ENCODE results near the gene CFAP47.
A peak's percentile ranks its signal among the peaks of the same experiment; 100 is the strongest.
"Not testable (repeated sequence)": the region's sequence is repeated elsewhere in the genome, so short reads cannot be mapped to it uniquely, and the experiment has no call there.

The CFAP47 gene

GRCh38 chrX:35919536-35920309 is at the start of gene CFAP47:
CFAP47 (plus strand) TSS chrX:35919734; CDS start chrX:35919800, 66 bp downstream.
- Histone ChIP-seq H3K36me3 (ENCODE audit: control insufficient read depth, low read depth, low read length) (no peaks in the 10 kb centered on the region), H3K9me3 (ENCODE audit: control insufficient read depth, low read depth, low read length) (peaks cover 17% of the 10 kb centered on the region), H3K9ac (ENCODE audit: low read length) (no peak within 1 kb of the TSS), H3K27me3 (ENCODE audit: control insufficient read depth, insufficient read depth, low read length) (peaks cover 5% of the 10 kb centered on the region), H3K27ac (ENCODE audit: low read length) (no peak within 1 kb of the TSS), H3K4me3 (ENCODE audit: low read length) (peak within 1 kb of the TSS; percentile 73), H3K4me1 (ENCODE audit: control insufficient read depth, low read depth, low read length) (no peaks in the 10 kb centered on the region)

GRCh38 chrX:35880601-35881000 is 38.9 kb upstream of the CFAP47 start:
- Histone ChIP-seq H3K9ac (ENCODE audit: low read length) (no peak overlapping the region), H3K36me3 (ENCODE audit: control insufficient read depth, low read depth, low read length) (no peaks in the 10 kb centered on the region), H3K4me3 (ENCODE audit: low read length) (no peak overlapping the region), H3K27ac (ENCODE audit: low read length) (no peak overlapping the region), H3K4me1 (ENCODE audit: control insufficient read depth, low read depth, low read length) (no peaks in the 10 kb centered on the region), H3K27me3 (ENCODE audit: control insufficient read depth, insufficient read depth, low read length) (no peaks in the 10 kb centered on the region), H3K9me3 (ENCODE audit: control insufficient read depth, low read depth, low read length) (peaks cover 14% of the 10 kb centered on the region)

- H3K36me3 ChIP-seq (ENCODE audit: control insufficient read depth, low read depth, low read length), result no peaks in the 10 kb centered on the region
- H3K9ac ChIP-seq (ENCODE audit: low read length), result no peak overlapping the region
- no peaks in the 10 kb centered on the region for H3K27me3 ChIP-seq (ENCODE audit: control insufficient read depth, insufficient read depth, low read length)
- peaks cover 23% of the 10 kb centered on the region for H3K9me3 ChIP-seq (ENCODE audit: control insufficient read depth, low read depth, low read length)
- H3K4me3 ChIP-seq (ENCODE audit: low read length), result no peak overlapping the region
- no peak overlapping the region for H3K27ac ChIP-seq (ENCODE audit: low read length)
- no peaks in the 10 kb centered on the region for H3K4me1 ChIP-seq (ENCODE audit: control insufficient read depth, low read depth, low read length)
Measured at GRCh38 chrX:35886135-35886534, 33.4 kb upstream of the CFAP47 start.

- H3K4me1 ChIP-seq (ENCODE audit: control insufficient read depth, low read depth, low read length), result no peaks in the 10 kb centered on the region
- no peak overlapping the region for H3K4me3 ChIP-seq (ENCODE audit: low read length)
- no peak overlapping the region for H3K27ac ChIP-seq (ENCODE audit: low read length)
- H3K9me3 ChIP-seq (ENCODE audit: control insufficient read depth, low read depth, low read length), result peaks cover 23% of the 10 kb centered on the region
- no peaks in the 10 kb centered on the region for H3K27me3 ChIP-seq (ENCODE audit: control insufficient read depth, insufficient read depth, low read length)
- no peaks in the 10 kb centered on the region for H3K36me3 ChIP-seq (ENCODE audit: control insufficient read depth, low read depth, low read length)
- no peak overlapping the region for H3K9ac ChIP-seq (ENCODE audit: low read length)
Measured at GRCh38 chrX:35890699-35891098, 28.8 kb upstream of the CFAP47 start.

- not testable (repeated sequence) for H3K36me3 ChIP-seq (ENCODE audit: control insufficient read depth, low read depth, low read length); H3K27ac ChIP-seq (ENCODE audit: low read length); H3K9ac ChIP-seq (ENCODE audit: low read length); H3K4me3 ChIP-seq (ENCODE audit: low read length); H3K27me3 ChIP-seq (ENCODE audit: control insufficient read depth, insufficient read depth, low read length); H3K4me1 ChIP-seq (ENCODE audit: control insufficient read depth, low read depth, low read length)
- peaks cover 26% of the 10 kb centered on the region for H3K9me3 ChIP-seq (ENCODE audit: control insufficient read depth, low read depth, low read length)
Measured at GRCh38 chrX:35986816-35987215, 67.3 kb downstream of the CFAP47 start.

- Histone ChIP-seq H3K9ac (ENCODE audit: low read length) (no peak overlapping the region), H3K9me3 (ENCODE audit: control insufficient read depth, low read depth, low read length) (peaks cover 23% of the 10 kb centered on the region), H3K4me3 (ENCODE audit: low read length) (no peak overlapping the region), H3K27ac (ENCODE audit: low read length) (no peak overlapping the region), H3K27me3 (ENCODE audit: control insufficient read depth, insufficient read depth, low read length) (no peaks in the 10 kb centered on the region), H3K4me1 (ENCODE audit: control insufficient read depth, low read depth, low read length) (no peaks in the 10 kb centered on the region), H3K36me3 (ENCODE audit: control insufficient read depth, low read depth, low read length) (no peaks in the 10 kb centered on the region)
Measured at GRCh38 chrX:36007207-36007606, 87.7 kb downstream of the CFAP47 start.

- Histone ChIP-seq H3K36me3 (ENCODE audit: control insufficient read depth, low read depth, low read length) (no peaks in the 10 kb centered on the region), H3K27ac (ENCODE audit: low read length) (no peak overlapping the region), H3K9ac (ENCODE audit: low read length) (no peak overlapping the region), H3K4me3 (ENCODE audit: low read length) (no peak overlapping the region), H3K4me1 (ENCODE audit: control insufficient read depth, low read depth, low read length) (no peaks in the 10 kb centered on the region), H3K9me3 (ENCODE audit: control insufficient read depth, low read depth, low read length) (peaks cover 13% of the 10 kb centered on the region), H3K27me3 (ENCODE audit: control insufficient read depth, insufficient read depth, low read length) (peaks cover 23% of the 10 kb centered on the region)
Measured at GRCh38 chrX:36019125-36019524, 99.6 kb downstream of the CFAP47 start.

- Histone ChIP-seq H3K9me3 (ENCODE audit: control insufficient read depth, low read depth, low read length) (peaks cover 11% of the 10 kb centered on the region), H3K4me3 (ENCODE audit: low read length) (no peak overlapping the region), H3K27ac (ENCODE audit: low read length) (no peak overlapping the region), H3K36me3 (ENCODE audit: control insufficient read depth, low read depth, low read length) (no peaks in the 10 kb centered on the region), H3K4me1 (ENCODE audit: control insufficient read depth, low read depth, low read length) (no peaks in the 10 kb centered on the region), H3K9ac (ENCODE audit: low read length) (no peak overlapping the region), H3K27me3 (ENCODE audit: control insufficient read depth, insufficient read depth, low read length) (no peaks in the 10 kb centered on the region)
Measured at GRCh38 chrX:36035550-36035949, 116.0 kb downstream of the CFAP47 start.

GRCh38 chrX:36062778-36063177 is 143.2 kb downstream of the CFAP47 start:
- no peaks in the 10 kb centered on the region for H3K4me1 ChIP-seq (ENCODE audit: control insufficient read depth, low read depth, low read length)
- no peak overlapping the region for H3K4me3 ChIP-seq (ENCODE audit: low read length)
- H3K27me3 ChIP-seq (ENCODE audit: control insufficient read depth, insufficient read depth, low read length), result no peaks in the 10 kb centered on the region
- H3K27ac ChIP-seq (ENCODE audit: low read length), result no peak overlapping the region
- H3K9ac ChIP-seq (ENCODE audit: low read length), result no peak overlapping the region
- H3K9me3 ChIP-seq (ENCODE audit: control insufficient read depth, low read depth, low read length), result peaks cover 19% of the 10 kb centered on the region
- no peaks in the 10 kb centered on the region for H3K36me3 ChIP-seq (ENCODE audit: control insufficient read depth, low read depth, low read length)

- H3K4me1 ChIP-seq (ENCODE audit: control insufficient read depth, low read depth, low read length), result no peaks in the 10 kb centered on the region
Measured at GRCh38 chrX:36071061-36071460, 151.5 kb downstream of the CFAP47 start.

GRCh38 chrX:36075009-36075408 is 155.5 kb downstream of the CFAP47 start:
- not testable (repeated sequence) for H3K4me1 ChIP-seq (ENCODE audit: control insufficient read depth, low read depth, low read length); H3K4me3 ChIP-seq (ENCODE audit: low read length); H3K9ac ChIP-seq (ENCODE audit: low read length); H3K36me3 ChIP-seq (ENCODE audit: control insufficient read depth, low read depth, low read length); H3K27ac ChIP-seq (ENCODE audit: low read length); H3K27me3 ChIP-seq (ENCODE audit: control insufficient read depth, insufficient read depth, low read length)
- H3K9me3 ChIP-seq (ENCODE audit: control insufficient read depth, low read depth, low read length), result peaks cover 16% of the 10 kb centered on the region

More at GRCh38 chrX:36071061-36071460, 151.5 kb downstream of the CFAP47 start:
- Histone ChIP-seq H3K36me3 (ENCODE audit: control insufficient read depth, low read depth, low read length) (no peaks in the 10 kb centered on the region), H3K4me3 (ENCODE audit: low read length) (no peak overlapping the region), H3K9ac (ENCODE audit: low read length) (no peak overlapping the region), H3K27ac (ENCODE audit: low read length) (no peak overlapping the region), H3K9me3 (ENCODE audit: control insufficient read depth, low read depth, low read length) (peaks cover 19% of the 10 kb centered on the region), H3K27me3 (ENCODE audit: control insufficient read depth, insufficient read depth, low read length) (no peaks in the 10 kb centered on the region)

GRCh38 chrX:36083256-36083655 is 163.7 kb downstream of the CFAP47 start:
- Histone ChIP-seq H3K27me3 (ENCODE audit: control insufficient read depth, insufficient read depth, low read length) (no peaks in the 10 kb centered on the region), H3K4me1 (ENCODE audit: control insufficient read depth, low read depth, low read length) (no peaks in the 10 kb centered on the region), H3K9me3 (ENCODE audit: control insufficient read depth, low read depth, low read length) (peaks cover 8% of the 10 kb centered on the region), H3K9ac (ENCODE audit: low read length) (no peak overlapping the region), H3K36me3 (ENCODE audit: control insufficient read depth, low read depth, low read length) (no peaks in the 10 kb centered on the region), H3K27ac (ENCODE audit: low read length) (no peak overlapping the region), H3K4me3 (ENCODE audit: low read length) (no peak overlapping the region)

Measured in iPS-18a (cell line).